GM12864 (cell line): ENCODE results near the gene ILKAP.

ENCODE experiments used
- DNase-seq: peaks from one replicate; pipeline ENCODE4 v3.0.0-alpha.2; 2011; ENCODE audit warnings: low read depth
- H3K4me3 ChIP-seq: 2 replicates; pipeline ENCODE4 v1.5.1; 2011; ENCODE audit warnings: mild to moderate bottlenecking, low read depth, low read length, control low read depth
- CTCF ChIP-seq: IDR thresholded peaks from 2 replicates; pipeline ENCODE4 v1.5.1; 2011; ENCODE audit warnings: low read depth, mild to moderate bottlenecking, moderate library complexity, low read length, control low read depth, inconsistent platforms; ENCODE audit errors: missing control alignments

Gene ILKAP

GRCh38 chr2:238159071-238159539 lies 44.4 kb downstream of the ILKAP start:
- no peak for TF ChIP-seq CTCF
- H3K4me3 ChIP-seq = peak overlapping the region; percentile 19; the same call in 1 of the 2 replicates
- no peak for DNase-seq

- DNase-seq = no peak
- peak; percentile 27 for TF ChIP-seq CTCF
- peak within 1 kb of the TSS; percentile 19; the same call in 1 of the 2 replicates for H3K4me3 ChIP-seq
These were observed 44.9 kb downstream of the ILKAP start, which contains the start of gene ERFE for GRCh38 chr2:238158509-238159070. Gene ERFE (plus strand): TSS chr2:238158970. CDS start chr2:238159008, 38 bp downstream.

GRCh38 chr2:238158018-238158508 lies 45.4 kb downstream of the ILKAP start:
- H3K4me3 ChIP-seq = no peak overlapping the region
- no peak for DNase-seq
- no peak for TF ChIP-seq CTCF

- H3K4me3 ChIP-seq = no peak overlapping the region
- no peak for TF ChIP-seq CTCF
- no peak for DNase-seq
These were observed 45.9 kb downstream of the ILKAP start for GRCh38 chr2:238157506-238158017.

- no peak overlapping the region for H3K4me3 ChIP-seq
- DNase-seq = no peak
- TF ChIP-seq CTCF = no peak
These were observed 47.5 kb downstream of the ILKAP start for GRCh38 chr2:238155761-238156694.

GRCh38 chr2:238155051-238155760 lies 48.3 kb downstream of the ILKAP start:
- no peak for DNase-seq
- H3K4me3 ChIP-seq = no peak overlapping the region
- no peak for TF ChIP-seq CTCF
